Gastroesophageal sphincter (tissue), 4 donors: ENCODE measurements around the gene CGNL1. TPM values are rescaled to one million over a fixed set of nuclear protein-coding genes. Genes with fewer than 3 reads are reported as not detected.

Experiments used
- ATAC-seq: fragments of 150-250 bp; one replicate; pipeline ENCODE4 v1.9.1; 2016; ENCODE audit warnings: mild to moderate bottlenecking, moderate library complexity
- H3K27ac ChIP-seq, 4 donors: fragments of 200-600 bp; sonication (generic) in 3 of 4; 1 replicate in 3 of 4; 2 replicates in 1 of 4; pipeline ENCODE4 v1.5.1; 2016 to 2019
- H3K27me3 ChIP-seq: fragments of 200-600 bp; sonication (generic); one replicate; pipeline ENCODE4 v1.5.1; 2019
- H3K36me3 ChIP-seq, 2 donors: fragments of 200-600 bp; sonication (generic); one replicate each; pipeline ENCODE4 v1.5.1; 2019; ENCODE audit warnings: control low read depth in 1 of 2
- H3K4me1 ChIP-seq, 3 donors: fragments of 200-600 bp; sonication (generic); 1 replicate in 2 of 3; 2 replicates in 1 of 3; pipeline ENCODE4 v1.5.1; 2016 to 2019; ENCODE audit warnings: control low read depth in 2 of 3
- H3K4me3 ChIP-seq, 2 donors: fragments of 200-600 bp; sonication (generic); one replicate each; pipeline ENCODE4 v1.5.1; 2019; ENCODE audit warnings: mild to moderate bottlenecking in 1 of 2, moderate library complexity in 1 of 2
- H3K9me3 ChIP-seq, 3 donors: fragments of 200-600 bp; sonication (generic); one replicate each; pipeline ENCODE4 v1.5.1; 2017 to 2019; ENCODE audit warnings: control low read depth in 2 of 3
- EP300 ChIP-seq: sonication (generic); formaldehyde crosslinking; IDR thresholded peaks from one replicate; pipeline ENCODE4 v1.6.1; 2017; ENCODE audit warnings: antibody characterized with exemption, mild to moderate bottlenecking
- POLR2A ChIP-seq, 2 donors: fragments of 450-650 bp; IDR thresholded peaks; one replicate each; pipeline ENCODE4 v1.6.1; 2017; ENCODE audit warnings: antibody characterized with exemption in 2 of 2, mild to moderate bottlenecking in 2 of 2, moderate library complexity in 1 of 2
- POLR2AphosphoS5 ChIP-seq: sonication (generic); formaldehyde crosslinking; IDR thresholded peaks from one replicate; pipeline ENCODE4 v1.6.1; 2017; ENCODE audit warnings: antibody characterized with exemption
- WGBS, 2 donors: methylation state at CpG; one replicate each; pipeline ENCODE4 v1.1.5; 2018; ENCODE audit warnings: low coverage in 1 of 2; 5-methylcytosine and 5-hydroxymethylcytosine counted together
- total RNA-seq, 4 donors: library from RNA; depleted of rRNA; stranded (reverse); fragments of >200 nt; gene quantifications; one replicate each; pipeline ENCODE4 v1.1.0, GENCODE V29; 2016
- TF ChIP-seq, protein P1 (sequence below), 4 experiments: fragments of 200-600 bp in 2 of 4; fragments of 450-650 bp in 2 of 4; sonication (generic) in 1 of 4; IDR thresholded peaks; one replicate each; pipeline ENCODE4 v1.5.1; 2017 to 2019; ENCODE audit warnings: antibody characterized with exemption in 4 of 4, mild to moderate bottlenecking in 2 of 4, moderate library complexity in 2 of 4

Gene CGNL1
- total RNA-seq, 4 donors from 2014 or later: 8.5 to 36.4 (median 16.7) TPM

DNA sequence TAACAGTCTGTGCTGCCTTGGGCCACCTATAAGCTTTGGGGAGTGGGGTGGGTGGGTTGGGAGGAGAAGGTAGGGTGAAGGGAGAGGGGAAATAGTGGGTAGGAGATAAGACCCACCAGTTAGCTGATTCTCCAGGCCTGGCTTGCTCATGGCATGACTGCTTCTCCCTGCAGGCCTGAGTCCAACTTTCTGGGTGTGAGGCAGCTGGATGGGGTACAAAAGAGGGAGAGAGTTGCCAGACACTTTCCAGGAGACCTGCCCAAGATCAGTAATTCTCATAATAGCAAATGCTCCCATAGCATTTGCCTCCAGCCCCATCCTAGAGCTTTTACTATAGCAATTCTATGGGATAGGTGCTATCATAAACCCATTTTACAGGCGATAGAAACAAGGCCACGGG is 7.7 kb downstream of the CGNL1 start:
- 46% methylated on average over 2 of the region's 2 CpGs; no CpG with 5 or more reads in 1 of the 2 donors for WGBS, 2 donors
- no peaks in the 10 kb centered on the region for H3K27me3 ChIP-seq
- no peak overlapping the region for H3K4me3 ChIP-seq
- peak overlapping the region; percentile 22 to 76 (median 67) for H3K27ac ChIP-seq
- H3K9me3 ChIP-seq: no peaks in the 10 kb centered on the region
- peaks cover 4 to 94% (median 12%) of the 10 kb centered on the region in 3 donors for H3K4me1 ChIP-seq
- H3K36me3 ChIP-seq: no peaks in the 10 kb centered on the region
- TF ChIP-seq, protein P1, sequence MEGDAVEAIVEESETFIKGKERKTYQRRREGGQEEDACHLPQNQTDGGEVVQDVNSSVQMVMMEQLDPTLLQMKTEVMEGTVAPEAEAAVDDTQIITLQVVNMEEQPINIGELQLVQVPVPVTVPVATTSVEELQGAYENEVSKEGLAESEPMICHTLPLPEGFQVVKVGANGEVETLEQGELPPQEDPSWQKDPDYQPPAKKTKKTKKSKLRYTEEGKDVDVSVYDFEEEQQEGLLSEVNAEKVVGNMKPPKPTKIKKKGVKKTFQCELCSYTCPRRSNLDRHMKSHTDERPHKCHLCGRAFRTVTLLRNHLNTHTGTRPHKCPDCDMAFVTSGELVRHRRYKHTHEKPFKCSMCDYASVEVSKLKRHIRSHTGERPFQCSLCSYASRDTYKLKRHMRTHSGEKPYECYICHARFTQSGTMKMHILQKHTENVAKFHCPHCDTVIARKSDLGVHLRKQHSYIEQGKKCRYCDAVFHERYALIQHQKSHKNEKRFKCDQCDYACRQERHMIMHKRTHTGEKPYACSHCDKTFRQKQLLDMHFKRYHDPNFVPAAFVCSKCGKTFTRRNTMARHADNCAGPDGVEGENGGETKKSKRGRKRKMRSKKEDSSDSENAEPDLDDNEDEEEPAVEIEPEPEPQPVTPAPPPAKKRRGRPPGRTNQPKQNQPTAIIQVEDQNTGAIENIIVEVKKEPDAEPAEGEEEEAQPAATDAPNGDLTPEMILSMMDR (IDR thresholded peaks at IDR 0.05): no peak
- peak; percentile 33 for TF ChIP-seq POLR2AphosphoS5
- peak; percentile 47 for ATAC-seq

DNA sequence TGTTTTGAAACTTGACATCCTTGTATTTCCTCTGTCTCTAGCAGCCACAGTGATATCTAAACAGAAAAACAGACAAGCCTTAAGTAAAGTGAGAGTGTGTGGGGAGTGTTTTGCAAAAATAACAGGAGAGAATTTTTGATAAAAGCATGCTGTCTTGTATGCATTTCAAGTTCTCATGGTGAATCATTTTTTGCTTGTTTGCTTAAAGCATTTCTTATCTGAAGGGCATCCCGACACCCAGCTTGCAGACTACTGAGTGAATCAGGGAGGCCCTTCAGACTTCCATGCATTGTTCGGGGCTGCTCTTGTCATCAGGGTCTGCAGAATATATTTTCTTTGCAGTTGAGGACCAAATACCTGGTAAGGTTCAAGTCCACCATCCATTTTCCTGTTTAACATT is 8.5 kb downstream of the CGNL1 start:
- H3K36me3 ChIP-seq: no peaks in the 10 kb centered on the region
- TF ChIP-seq POLR2AphosphoS5: no peak
- TF ChIP-seq, protein P1 (IDR thresholded peaks at IDR 0.05): no peak
- 0 to 37% methylated on average over 1 to 2 of the region's 2 CpGs for WGBS, 2 donors
- no peak overlapping the region for H3K4me3 ChIP-seq
- no peak for ATAC-seq
- no peaks in the 10 kb centered on the region for H3K9me3 ChIP-seq
- no peaks in the 10 kb centered on the region for H3K27me3 ChIP-seq
- peaks cover 4 to 92% (median 12%) of the 10 kb centered on the region in 3 donors for H3K4me1 ChIP-seq
- peak overlapping the region in 1 of 4 donors; percentile 76 for H3K27ac ChIP-seq

DNA sequence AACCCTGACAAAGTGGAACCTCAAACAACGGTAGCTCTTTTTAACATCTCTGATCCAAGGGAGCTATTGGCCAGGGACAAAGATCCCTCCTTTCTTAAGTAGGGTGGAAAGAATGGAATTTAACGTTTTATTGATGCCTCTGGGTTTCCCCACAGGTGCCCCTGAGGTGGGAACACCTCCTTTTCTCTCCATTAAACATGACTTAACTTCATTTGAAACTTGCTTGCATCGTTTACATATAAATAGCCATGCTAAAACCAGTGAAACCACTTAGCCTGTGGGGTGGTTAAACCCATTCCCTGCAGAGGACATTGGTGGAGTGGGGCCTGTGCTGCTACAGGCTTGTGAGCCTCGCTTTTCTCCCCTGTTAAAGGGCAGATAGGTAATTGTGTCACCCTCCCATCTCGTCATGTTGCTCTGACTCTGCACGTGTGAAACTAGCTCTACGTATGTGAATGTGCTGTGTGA is 9.7 kb downstream of the CGNL1 start:
- H3K27ac ChIP-seq: no peak overlapping the region
- no peak for ATAC-seq
- H3K4me3 ChIP-seq: no peak overlapping the region
- H3K27me3 ChIP-seq: no peaks in the 10 kb centered on the region
- 78 to 81% methylated on average over 5 to 6 of the region's 7 CpGs for WGBS, 2 donors
- no peaks in the 10 kb centered on the region for H3K36me3 ChIP-seq
- TF ChIP-seq POLR2AphosphoS5 (no peak), EP300 (no peak), POLR2A (IDR thresholded peaks at IDR 0.05) (no peak)
- TF ChIP-seq, protein P1 (IDR thresholded peaks at IDR 0.05): no peak
- no peaks in the 10 kb centered on the region for H3K9me3 ChIP-seq
- H3K4me1 ChIP-seq: peaks cover 4 to 87% (median 12%) of the 10 kb centered on the region in 3 donors

DNA sequence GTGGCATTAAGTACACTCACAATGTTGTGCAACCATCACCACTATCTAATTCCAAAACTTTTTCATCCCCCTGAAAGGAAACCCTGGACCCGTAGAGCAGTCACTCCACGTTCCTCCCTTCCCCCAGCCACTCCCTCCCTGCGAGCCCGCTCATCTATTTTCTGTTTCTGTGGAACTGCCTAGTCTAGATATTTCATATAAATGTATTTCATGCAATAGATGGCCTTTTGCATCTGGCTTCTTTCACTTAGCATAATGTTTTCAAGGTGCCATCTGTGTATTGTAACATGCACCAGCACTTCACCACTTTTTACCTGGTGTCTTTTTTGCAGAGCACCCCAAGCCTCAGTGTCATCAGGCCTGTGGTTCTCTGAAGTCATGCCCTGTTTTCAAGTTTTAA is 10.7 kb downstream of the CGNL1 start:
- TF ChIP-seq POLR2AphosphoS5 (no peak), EP300 (no peak), POLR2A (IDR thresholded peaks at IDR 0.05) (no peak)
- TF ChIP-seq, protein P1 (IDR thresholded peaks at IDR 0.05): no peak
- no peaks in the 10 kb centered on the region for H3K27me3 ChIP-seq
- no peaks in the 10 kb centered on the region for H3K36me3 ChIP-seq
- H3K9me3 ChIP-seq: no peaks in the 10 kb centered on the region
- 25 to 55% methylated on average over 4 of the region's 4 CpGs for WGBS, 2 donors
- peaks cover 4 to 76% (median 12%) of the 10 kb centered on the region in 3 donors for H3K4me1 ChIP-seq
- ATAC-seq: no peak
- no peak overlapping the region for H3K4me3 ChIP-seq
- H3K27ac ChIP-seq: peak overlapping the region; percentile 72 to 83 (median 81)

DNA sequence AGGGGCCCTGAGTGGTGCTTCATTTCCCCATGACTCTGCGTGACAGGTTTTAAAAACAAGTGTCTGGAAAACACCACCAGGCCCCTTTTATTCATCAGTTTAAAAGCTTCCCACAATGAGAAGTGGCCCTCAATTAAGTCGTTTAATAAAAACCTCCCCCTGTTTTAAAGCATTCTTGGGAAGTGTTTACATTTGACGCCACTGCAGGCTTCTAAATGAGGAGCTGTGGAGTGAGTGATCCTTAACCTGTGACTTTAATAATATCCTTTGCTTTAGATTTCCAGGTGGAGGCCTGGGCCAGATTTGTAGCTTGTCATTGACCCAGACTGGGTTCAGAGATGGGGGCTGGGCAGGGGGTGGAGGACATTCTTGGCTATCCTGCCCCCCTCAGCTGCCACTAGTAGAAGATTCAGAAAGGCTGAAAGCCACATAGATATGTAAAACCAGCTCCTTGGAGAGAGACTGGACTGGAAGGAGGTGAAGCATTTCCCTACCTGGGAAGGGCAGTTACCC is 11.3 kb downstream of the CGNL1 start:
- Histone ChIP-seq H3K36me3 (no peaks in the 10 kb centered on the region), H3K27ac (peak overlapping the region; percentile 72 to 83 (median 81)), H3K27me3 (no peaks in the 10 kb centered on the region), H3K9me3 (no peaks in the 10 kb centered on the region), H3K4me3 (no peak overlapping the region), H3K4me1 (peaks cover 4 to 70% (median 12%) of the 10 kb centered on the region in 3 donors)
- 24 to 39% methylated on average over 3 of the region's 3 CpGs for WGBS, 2 donors
- ATAC-seq: peak; percentile 23
- no peak for TF ChIP-seq POLR2A (IDR thresholded peaks at IDR 0.05)
- no peak for TF ChIP-seq POLR2AphosphoS5
- TF ChIP-seq EP300: no peak
- TF ChIP-seq, protein P1 (IDR thresholded peaks at IDR 0.05): no peak
